ENCODE results near the gene VIT.

VIT gene

GRCh38 chr2:36789181-36789804 lies 92.8 kb downstream of the VIT start:
- Mint-ChIP-seq H3K9me3 (no peaks in the 10 kb centered on the region), H3K36me3 (no peaks in the 10 kb centered on the region), H3K27me3 (no peaks in the 10 kb centered on the region), H3K27ac (no peak overlapping the region), H3K4me1 (peaks cover 4% of the 10 kb centered on the region), H3K4me3 (no peak overlapping the region)

- H3K4me3 Mint-ChIP-seq: no peak overlapping the region
- peaks cover 2% of the 10 kb centered on the region for H3K36me3 Mint-ChIP-seq
- H3K9me3 Mint-ChIP-seq: no peaks in the 10 kb centered on the region
- no peak overlapping the region for H3K27ac Mint-ChIP-seq
- no peaks in the 10 kb centered on the region for H3K4me1 Mint-ChIP-seq
- H3K27me3 Mint-ChIP-seq: peaks cover 11% of the 10 kb centered on the region
Measured at GRCh38 chr2:36792951-36793350, 96.4 kb downstream of the VIT start.

GRCh38 chr2:36797324-36798070 lies 101.0 kb downstream of the VIT start:
- H3K9me3 Mint-ChIP-seq: no peaks in the 10 kb centered on the region
- peaks cover 2% of the 10 kb centered on the region for H3K36me3 Mint-ChIP-seq
- peaks cover 13% of the 10 kb centered on the region for H3K27me3 Mint-ChIP-seq
- H3K4me3 Mint-ChIP-seq: no peak overlapping the region
- peaks cover 9% of the 10 kb centered on the region for H3K4me1 Mint-ChIP-seq
- no peak overlapping the region for H3K27ac Mint-ChIP-seq

DNA sequence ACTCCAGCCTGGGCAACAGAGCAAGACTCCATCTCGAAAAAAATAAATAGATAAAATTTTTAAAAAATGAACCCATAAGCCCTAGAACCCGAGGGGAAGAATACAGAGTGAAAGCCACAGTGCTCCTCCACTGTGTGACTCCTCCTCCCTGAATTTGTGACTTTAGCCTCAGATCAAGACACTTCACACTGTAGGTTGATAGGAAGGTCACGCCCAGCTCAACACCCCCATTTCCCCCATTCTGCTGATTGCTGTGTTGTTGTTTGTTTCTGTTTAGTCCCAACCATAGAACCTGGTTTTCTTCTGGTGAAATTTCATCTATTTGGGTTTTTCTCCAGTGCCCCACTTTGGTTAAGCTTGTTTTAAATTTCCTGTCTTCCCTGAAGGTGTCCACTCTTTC lies 102.2 kb downstream of the VIT start:
- Mint-ChIP-seq H3K4me1 (peaks cover 9% of the 10 kb centered on the region), H3K27ac (no peak overlapping the region), H3K4me3 (no peak overlapping the region), H3K36me3 (peaks cover 2% of the 10 kb centered on the region), H3K27me3 (peaks cover 13% of the 10 kb centered on the region), H3K9me3 (no peaks in the 10 kb centered on the region)

- H3K36me3 Mint-ChIP-seq: peaks cover 2% of the 10 kb centered on the region
- no peak overlapping the region for H3K27ac Mint-ChIP-seq
- H3K4me3 Mint-ChIP-seq: no peak overlapping the region
- H3K27me3 Mint-ChIP-seq: peaks cover 13% of the 10 kb centered on the region
- H3K9me3 Mint-ChIP-seq: no peaks in the 10 kb centered on the region
- H3K4me1 Mint-ChIP-seq: peaks cover 9% of the 10 kb centered on the region
Measured at GRCh38 chr2:36800381-36800780, 103.9 kb downstream of the VIT start.

DNA sequence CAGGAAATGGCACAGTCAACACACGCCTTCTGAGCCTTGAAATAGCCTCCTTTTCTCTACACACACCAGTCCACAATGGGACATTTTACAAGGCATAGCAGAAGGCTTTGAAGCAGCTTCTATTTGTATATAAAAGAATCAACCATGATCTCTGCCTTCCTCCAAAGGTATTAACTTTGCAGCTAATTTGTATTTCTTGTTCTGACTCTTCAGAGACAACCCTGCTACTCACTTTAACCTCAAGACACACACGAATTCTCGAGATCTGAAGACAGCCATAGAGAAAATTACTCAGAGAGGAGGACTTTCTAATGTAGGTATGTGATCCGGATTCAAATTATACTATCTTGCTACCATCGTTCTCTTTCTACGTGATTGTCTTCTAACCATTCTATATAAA lies 104.6 kb downstream of the VIT start:
- H3K36me3 Mint-ChIP-seq: peaks cover 2% of the 10 kb centered on the region
- H3K27ac Mint-ChIP-seq: no peak overlapping the region
- peaks cover 13% of the 10 kb centered on the region for H3K4me1 Mint-ChIP-seq
- no peak overlapping the region for H3K4me3 Mint-ChIP-seq
- peaks cover 13% of the 10 kb centered on the region for H3K27me3 Mint-ChIP-seq
- no peaks in the 10 kb centered on the region for H3K9me3 Mint-ChIP-seq

DNA sequence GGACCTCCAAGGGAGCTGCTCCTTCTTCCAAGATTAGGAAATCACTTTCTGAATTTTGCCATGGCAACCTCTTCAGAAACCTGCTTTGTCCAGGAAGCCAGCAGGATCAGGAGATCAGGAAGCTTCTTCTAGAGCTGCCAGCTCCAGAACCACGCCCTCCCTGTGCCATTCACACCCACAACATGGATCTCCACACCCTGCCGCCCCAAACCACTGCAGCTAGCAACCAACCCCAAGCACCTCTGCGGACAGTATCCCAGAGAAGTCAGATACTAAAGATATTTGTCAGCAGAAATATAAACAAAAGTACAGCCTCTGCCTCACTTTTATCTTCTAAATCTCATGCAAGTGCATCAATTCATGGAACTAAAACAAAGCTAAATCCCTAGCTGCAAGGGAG lies 106.4 kb downstream of the VIT start:
- Mint-ChIP-seq H3K27ac (no peak overlapping the region), H3K4me3 (no peak overlapping the region), H3K4me1 (peaks cover 13% of the 10 kb centered on the region), H3K36me3 (no peaks in the 10 kb centered on the region), H3K27me3 (peaks cover 1% of the 10 kb centered on the region), H3K9me3 (no peaks in the 10 kb centered on the region)

- Mint-ChIP-seq H3K27ac (no peak overlapping the region), H3K9me3 (no peaks in the 10 kb centered on the region), H3K36me3 (no peaks in the 10 kb centered on the region), H3K4me1 (peaks cover 9% of the 10 kb centered on the region), H3K4me3 (no peak overlapping the region), H3K27me3 (no peaks in the 10 kb centered on the region)
Measured at GRCh38 chr2:36805635-36806224, 109.2 kb downstream of the VIT start.

DNA sequence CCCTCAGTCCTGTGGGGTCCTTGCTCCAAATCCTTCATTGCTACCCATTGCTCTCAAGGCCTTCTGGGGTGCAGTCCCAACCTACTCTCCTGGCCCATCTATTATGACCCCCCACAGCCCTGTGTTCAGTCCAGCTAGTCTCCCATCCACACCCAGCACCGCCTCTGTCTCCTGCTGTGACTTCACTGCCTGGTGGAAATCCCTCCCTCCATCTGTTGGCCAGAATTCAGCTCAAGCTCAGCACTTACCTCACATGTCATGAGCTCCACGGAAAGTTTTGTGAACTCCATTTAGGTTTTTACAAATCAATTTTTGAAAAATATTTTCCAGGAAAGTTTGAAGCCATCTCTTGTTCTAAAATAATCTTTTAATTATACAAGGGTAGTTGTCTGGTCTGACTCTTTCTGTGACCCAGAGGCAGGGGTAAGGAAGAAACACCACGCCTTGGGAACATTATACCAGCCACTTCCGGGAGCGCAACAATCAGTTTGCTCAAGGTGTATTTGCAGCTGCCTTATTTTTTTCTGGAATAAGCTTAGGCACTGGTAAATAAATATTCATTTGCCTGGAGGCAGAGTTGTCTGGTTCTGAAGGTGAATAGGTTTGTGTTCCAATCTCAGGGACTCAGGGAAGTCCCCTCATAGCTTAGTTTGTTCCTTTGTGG lies 110.8 kb downstream of the VIT start:
- H3K27ac Mint-ChIP-seq: no peak overlapping the region
- H3K36me3 Mint-ChIP-seq: no peaks in the 10 kb centered on the region
- H3K9me3 Mint-ChIP-seq: no peaks in the 10 kb centered on the region
- no peak overlapping the region for H3K4me3 Mint-ChIP-seq
- no peaks in the 10 kb centered on the region for H3K27me3 Mint-ChIP-seq
- peaks cover 4% of the 10 kb centered on the region for H3K4me1 Mint-ChIP-seq

DNA sequence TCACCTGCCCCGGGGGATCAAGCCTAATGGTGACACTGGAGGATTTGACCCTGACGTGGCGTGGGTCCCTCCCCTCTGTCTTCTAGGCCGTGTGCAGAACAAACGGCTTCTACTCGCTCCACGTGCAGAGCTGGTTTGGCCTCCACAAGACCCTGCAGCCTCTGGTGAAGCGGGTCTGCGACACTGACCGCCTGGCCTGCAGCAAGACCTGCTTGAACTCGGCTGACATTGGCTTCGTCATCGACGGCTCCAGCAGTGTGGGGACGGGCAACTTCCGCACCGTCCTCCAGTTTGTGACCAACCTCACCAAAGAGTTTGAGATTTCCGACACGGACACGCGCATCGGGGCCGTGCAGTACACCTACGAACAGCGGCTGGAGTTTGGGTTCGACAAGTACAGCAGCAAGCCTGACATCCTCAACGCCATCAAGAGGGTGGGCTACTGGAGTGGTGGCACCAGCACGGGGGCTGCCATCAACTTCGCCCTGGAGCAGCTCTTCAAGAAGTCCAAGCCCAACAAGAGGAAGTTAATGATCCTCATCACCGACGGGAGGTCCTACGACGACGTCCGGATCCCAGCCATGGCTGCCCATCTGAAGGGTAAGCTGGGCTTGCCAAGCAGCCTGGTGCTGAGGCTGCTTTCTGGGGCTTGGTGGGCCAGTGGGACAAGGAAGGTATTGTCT lies 112.0 kb downstream of the VIT start:
- Mint-ChIP-seq H3K4me1 (peaks cover 4% of the 10 kb centered on the region), H3K27me3 (no peaks in the 10 kb centered on the region), H3K36me3 (no peaks in the 10 kb centered on the region), H3K4me3 (no peak overlapping the region), H3K9me3 (no peaks in the 10 kb centered on the region), H3K27ac (no peak overlapping the region)

DNA sequence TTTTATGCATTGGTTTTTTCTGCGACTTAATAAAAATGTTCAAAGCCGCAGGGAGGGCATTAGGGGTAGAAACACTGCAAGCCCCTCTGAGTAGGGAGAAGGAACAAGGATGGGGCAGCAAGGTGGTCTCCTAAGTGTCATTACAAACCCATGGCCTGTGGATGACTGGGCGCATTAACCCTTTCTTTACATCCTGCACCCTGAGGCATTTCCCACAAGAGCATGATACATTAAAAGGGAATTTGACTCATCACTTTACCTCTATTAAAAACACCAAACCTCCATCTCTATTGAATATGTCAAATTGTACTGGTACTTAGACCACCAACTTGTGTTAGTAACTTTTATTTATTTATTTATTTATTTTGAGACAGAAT lies 112.5 kb downstream of the VIT start:
- Mint-ChIP-seq H3K36me3 (no peaks in the 10 kb centered on the region), H3K9me3 (no peaks in the 10 kb centered on the region), H3K4me1 (peaks cover 4% of the 10 kb centered on the region), H3K27me3 (no peaks in the 10 kb centered on the region), H3K27ac (no peak overlapping the region), H3K4me3 (no peak overlapping the region)

DNA sequence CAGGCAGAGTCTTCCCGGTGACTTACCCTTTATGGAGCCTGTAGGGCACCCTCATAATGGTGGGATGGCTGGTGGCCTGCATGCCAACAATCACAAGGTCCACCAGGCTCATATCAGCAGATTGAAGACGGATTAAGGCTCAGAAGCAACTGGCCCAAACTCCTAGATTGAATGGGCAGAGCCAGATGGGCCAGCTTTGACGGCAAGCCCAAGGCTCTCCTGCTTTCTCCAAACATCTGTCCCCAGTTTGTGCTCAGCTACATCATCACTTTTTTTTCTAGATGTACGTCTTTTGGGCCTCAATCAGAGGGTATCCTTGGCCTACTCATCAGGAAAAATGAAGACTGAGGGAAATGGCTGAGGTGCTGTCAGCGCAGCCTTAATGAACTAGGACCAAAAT lies 114.6 kb downstream of the VIT start:
- H3K4me1 Mint-ChIP-seq: peaks cover under 1% of the 10 kb centered on the region
- H3K9me3 Mint-ChIP-seq: no peaks in the 10 kb centered on the region
- H3K4me3 Mint-ChIP-seq: no peak overlapping the region
- H3K27ac Mint-ChIP-seq: no peak overlapping the region
- H3K27me3 Mint-ChIP-seq: no peaks in the 10 kb centered on the region
- H3K36me3 Mint-ChIP-seq: no peaks in the 10 kb centered on the region

DNA sequence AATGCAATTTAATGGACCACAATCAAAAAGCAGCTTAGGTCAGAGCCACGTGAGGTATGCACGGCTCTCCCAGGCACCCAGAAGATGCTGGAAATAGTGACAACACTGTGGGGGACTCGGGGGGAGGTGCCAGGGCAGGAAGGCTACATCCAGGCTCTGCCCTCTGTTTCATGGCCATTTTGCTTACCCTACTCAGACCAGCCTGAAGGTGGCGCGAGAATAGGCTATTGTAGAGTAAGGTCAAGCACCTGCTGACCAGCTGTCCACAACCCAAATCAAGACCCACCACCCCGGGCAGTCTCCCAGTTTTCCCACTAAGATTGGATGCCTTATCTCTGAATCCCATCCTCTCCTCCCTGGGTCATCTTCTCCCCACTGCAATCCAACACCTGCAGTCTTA lies 115.7 kb downstream of the VIT start:
- Mint-ChIP-seq H3K9me3 (no peaks in the 10 kb centered on the region), H3K36me3 (no peaks in the 10 kb centered on the region)

DNA sequence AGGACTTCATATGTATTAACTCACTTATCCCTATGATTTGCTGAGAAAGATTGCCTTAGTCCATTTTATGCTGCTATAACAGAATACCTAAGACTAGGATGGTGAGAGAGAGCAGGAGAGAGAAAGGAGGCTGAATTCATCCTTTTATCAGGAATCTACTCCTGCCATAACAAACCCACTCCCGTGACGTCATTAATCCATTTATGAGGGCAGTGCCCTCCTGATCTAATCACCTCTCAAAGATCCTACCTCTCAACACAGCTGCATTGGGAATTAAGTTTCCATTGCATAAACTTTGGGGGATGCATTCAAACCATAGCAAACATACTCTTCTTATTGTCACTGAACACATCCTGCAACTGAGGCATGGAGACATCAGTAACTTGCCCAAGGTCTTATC lies 122.0 kb downstream of the VIT start:
- Mint-ChIP-seq H3K27me3 (no peaks in the 10 kb centered on the region), H3K9me3 (no peaks in the 10 kb centered on the region), H3K36me3 (no peaks in the 10 kb centered on the region), H3K4me3 (no peak overlapping the region), H3K4me1 (no peaks in the 10 kb centered on the region), H3K27ac (no peak overlapping the region)

More for the DNA sequence above, 115.7 kb downstream of the VIT start:
- H3K4me1 Mint-ChIP-seq: no peaks in the 10 kb centered on the region
- no peak overlapping the region for H3K4me3 Mint-ChIP-seq
- no peak overlapping the region for H3K27ac Mint-ChIP-seq
- no peaks in the 10 kb centered on the region for H3K27me3 Mint-ChIP-seq

GRCh38 chr2:36819095-36819711 lies 122.7 kb downstream of the VIT start:
- no peaks in the 10 kb centered on the region for H3K36me3 Mint-ChIP-seq
- H3K4me1 Mint-ChIP-seq: no peaks in the 10 kb centered on the region
- H3K4me3 Mint-ChIP-seq: no peak overlapping the region
- H3K27ac Mint-ChIP-seq: no peak overlapping the region
- H3K9me3 Mint-ChIP-seq: no peaks in the 10 kb centered on the region
- no peaks in the 10 kb centered on the region for H3K27me3 Mint-ChIP-seq
